AG10803 (cell line): ENCODE data around the gene OR9G4.

ENCODE experiments used
- DNase-seq: peaks from one replicate; pipeline ENCODE4 v3.0.0; 2010; ENCODE audit warnings: low read depth
- H3K4me3 ChIP-seq: 2 replicates; pipeline ENCODE4 v1.5.1; 2011; ENCODE audit warnings: mild to moderate bottlenecking, low read length, control low read depth
- TF ChIP-seq, protein P1 (sequence below): conservative IDR thresholded peaks from 2 replicates; pipeline ENCODE4 v1.5.1; 2011; ENCODE audit warnings: mild to moderate bottlenecking, low read length, control low read depth, inconsistent platforms

Gene OR9G4

DNA sequence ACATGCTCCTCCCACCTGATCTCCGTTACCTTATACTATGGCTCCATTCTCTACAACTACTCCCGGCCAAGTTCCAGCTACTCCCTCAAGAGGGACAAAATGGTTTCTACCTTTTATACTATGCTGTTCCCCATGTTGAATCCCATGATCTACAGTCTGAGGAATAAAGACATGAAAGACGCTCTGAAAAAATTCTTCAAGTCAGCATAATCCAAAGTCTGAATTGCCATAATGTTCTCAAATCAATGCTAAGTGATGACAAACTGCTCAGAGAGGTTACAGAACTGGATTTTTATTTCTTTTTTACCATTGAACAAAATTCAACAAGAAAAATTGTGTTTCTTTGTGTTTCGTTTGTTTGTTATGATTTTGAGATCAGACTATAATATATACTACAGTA is 7.6 kb downstream of the OR9G4 start:
- no peak for DNase-seq
- no peak overlapping the region for H3K4me3 ChIP-seq
- TF ChIP-seq, protein P1, sequence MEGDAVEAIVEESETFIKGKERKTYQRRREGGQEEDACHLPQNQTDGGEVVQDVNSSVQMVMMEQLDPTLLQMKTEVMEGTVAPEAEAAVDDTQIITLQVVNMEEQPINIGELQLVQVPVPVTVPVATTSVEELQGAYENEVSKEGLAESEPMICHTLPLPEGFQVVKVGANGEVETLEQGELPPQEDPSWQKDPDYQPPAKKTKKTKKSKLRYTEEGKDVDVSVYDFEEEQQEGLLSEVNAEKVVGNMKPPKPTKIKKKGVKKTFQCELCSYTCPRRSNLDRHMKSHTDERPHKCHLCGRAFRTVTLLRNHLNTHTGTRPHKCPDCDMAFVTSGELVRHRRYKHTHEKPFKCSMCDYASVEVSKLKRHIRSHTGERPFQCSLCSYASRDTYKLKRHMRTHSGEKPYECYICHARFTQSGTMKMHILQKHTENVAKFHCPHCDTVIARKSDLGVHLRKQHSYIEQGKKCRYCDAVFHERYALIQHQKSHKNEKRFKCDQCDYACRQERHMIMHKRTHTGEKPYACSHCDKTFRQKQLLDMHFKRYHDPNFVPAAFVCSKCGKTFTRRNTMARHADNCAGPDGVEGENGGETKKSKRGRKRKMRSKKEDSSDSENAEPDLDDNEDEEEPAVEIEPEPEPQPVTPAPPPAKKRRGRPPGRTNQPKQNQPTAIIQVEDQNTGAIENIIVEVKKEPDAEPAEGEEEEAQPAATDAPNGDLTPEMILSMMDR = no peak

- no peak overlapping the region for H3K4me3 ChIP-seq
- no peak for DNase-seq
- TF ChIP-seq, protein P1 = no peak
Observed at GRCh38 chr11:56740107-56740506, 8.4 kb downstream of the OR9G4 start.

DNA sequence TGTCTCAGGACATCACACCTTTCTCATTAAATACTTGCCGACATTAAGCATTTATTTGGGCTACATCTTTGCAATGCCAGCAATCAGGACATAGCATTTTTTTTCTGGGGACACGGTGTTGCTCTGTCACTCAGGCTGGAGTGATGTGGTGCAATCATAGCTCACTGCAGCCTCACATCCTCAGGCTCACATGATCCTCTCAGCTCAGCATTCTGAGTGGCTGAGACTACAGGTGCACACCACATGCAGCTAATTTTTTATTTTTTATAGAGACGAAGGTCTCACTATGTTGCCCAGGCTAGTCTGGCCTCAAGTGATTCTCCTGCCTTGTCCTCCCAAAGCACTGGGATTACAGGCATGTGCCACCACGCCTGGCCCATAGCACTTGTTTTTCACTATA is 28.0 kb downstream of the OR9G4 start:
- no peak for DNase-seq
- TF ChIP-seq, protein P1 = no peak
- no peak overlapping the region for H3K4me3 ChIP-seq

GRCh38 chr11:56716379-56716854 is 32.1 kb downstream of the OR9G4 start:
- TF ChIP-seq, protein P1 = no peak
- H3K4me3 ChIP-seq = no peak overlapping the region
- no peak for DNase-seq

DNA sequence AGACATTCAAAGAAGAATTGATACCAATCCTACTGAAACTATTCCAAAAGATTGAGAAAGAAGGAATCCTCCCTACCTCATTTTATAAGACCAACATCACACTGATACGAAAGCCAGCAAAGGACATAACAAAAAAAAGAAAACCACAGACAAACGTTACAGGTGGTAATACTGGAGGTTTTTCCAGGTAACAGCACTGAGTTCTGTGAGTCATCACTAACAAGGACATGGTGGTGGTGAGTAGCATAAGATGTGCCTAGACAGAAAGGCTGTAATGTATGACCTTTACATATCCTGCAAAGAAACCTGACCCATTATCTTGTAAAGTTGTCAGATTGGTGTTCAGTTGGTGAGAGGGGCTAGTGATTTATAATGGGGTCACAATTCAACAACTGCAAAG is 34.3 kb downstream of the OR9G4 start:
- DNase-seq = no peak
- H3K4me3 ChIP-seq = no peak overlapping the region
- TF ChIP-seq, protein P1 = no peak

- TF ChIP-seq, protein P1 = no peak
- H3K4me3 ChIP-seq = no peak overlapping the region
- no peak for DNase-seq
Observed at GRCh38 chr11:56706486-56706885, 42.0 kb downstream of the OR9G4 start.

DNA sequence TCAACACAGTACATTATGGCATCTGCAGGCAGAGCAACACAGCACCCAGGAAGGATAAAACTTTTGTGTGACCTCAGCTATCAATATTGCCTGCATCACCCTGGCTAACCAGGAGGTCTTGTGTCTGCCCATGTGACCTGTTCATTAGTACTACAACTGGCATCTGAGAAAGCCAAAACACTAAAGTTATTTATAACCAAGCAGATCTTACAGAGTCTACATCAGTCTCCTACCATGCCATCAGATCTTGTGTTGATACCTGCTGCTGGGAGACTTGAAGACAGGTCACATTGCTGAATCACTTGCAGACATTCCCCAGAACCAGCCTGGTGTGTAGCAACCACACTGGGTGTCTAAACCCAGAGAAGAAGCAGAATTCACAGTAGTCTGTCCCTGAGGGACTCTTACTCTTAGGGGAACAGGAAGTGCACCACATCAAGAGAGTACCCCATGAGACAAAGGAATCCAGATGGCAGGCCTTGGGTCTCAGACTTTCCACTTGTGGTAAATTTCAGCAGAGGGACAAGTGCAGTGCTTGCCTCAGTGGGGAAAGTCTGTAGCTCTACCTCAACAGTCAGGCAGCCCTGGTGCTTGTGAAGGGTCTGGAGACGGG is 42.6 kb downstream of the OR9G4 start:
- DNase-seq = no peak
- no peak overlapping the region for H3K4me3 ChIP-seq
- TF ChIP-seq, protein P1 = no peak
